NCI-H510A treated with DMSO at 0.1 percent for 48 hours (cell line): ENCODE data around the gene ST6GALNAC3.

Experiments used
- DNase-seq: peaks from one replicate; lab custom pipeline; 2025; lab: John Stamatoyannopoulos, UW

The ST6GALNAC3 gene

DNA sequence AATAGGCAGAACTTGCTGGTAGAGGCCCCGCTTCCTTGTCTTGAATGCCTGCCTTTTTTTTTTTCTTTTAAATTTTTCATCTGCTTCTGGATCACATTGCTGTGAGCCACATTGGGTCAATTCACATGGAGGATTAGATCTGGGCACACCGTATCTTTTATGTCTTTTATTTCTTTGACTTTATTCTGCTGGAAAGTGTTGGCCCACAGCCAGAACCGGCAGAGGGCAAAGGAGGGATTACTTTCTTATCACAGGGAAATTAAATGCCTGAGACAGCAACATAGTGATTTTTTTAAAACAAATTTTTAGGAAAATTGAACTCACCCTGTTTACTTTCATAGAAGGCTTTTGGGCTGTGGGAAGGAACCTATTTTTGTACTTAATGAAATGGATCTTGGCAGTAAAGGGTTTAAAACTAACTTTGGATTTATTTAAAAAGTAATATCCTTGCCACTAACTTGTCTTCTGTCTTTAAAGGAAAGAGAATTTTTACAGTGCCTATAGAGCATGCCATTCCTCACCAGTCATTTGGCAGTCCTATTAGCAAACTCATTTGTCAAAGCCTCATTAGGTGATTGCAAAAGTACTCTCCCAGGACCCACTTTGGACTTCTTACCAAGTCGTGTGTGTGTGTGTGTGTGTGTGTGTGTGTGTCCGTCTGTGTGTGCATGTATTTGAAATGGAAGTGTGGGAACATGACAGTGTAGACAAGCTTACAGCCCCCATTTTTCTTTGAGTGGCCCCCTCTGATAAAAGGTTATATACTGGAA, 68.4 kb downstream of the ST6GALNAC3 start:
- no peak for DNase-seq

- no peak for DNase-seq
Observed at GRCh38 chr1:76144247-76144646, 69.7 kb downstream of the ST6GALNAC3 start.

DNA sequence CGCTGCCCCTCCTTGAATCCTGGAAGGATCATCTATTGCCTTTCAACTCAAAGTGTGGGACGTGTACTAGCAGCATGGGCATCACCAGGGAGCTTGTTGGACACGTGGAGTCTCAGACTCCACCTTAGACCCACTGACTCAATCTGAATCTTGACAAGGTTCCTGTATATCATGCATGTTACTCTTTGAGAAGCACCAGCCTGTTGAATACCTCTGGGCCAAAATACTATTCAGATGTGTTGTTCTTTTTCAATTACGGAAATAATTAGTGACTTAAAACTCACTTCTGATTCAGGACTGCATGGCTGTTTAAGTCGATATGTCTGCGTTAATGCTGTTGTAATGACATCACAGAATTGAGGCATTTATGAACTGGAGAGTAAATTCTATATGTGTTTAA, 70.8 kb downstream of the ST6GALNAC3 start:
- no peak for DNase-seq

GRCh38 chr1:76146184-76146583, 71.6 kb downstream of the ST6GALNAC3 start:
- DNase-seq = no peak

DNA sequence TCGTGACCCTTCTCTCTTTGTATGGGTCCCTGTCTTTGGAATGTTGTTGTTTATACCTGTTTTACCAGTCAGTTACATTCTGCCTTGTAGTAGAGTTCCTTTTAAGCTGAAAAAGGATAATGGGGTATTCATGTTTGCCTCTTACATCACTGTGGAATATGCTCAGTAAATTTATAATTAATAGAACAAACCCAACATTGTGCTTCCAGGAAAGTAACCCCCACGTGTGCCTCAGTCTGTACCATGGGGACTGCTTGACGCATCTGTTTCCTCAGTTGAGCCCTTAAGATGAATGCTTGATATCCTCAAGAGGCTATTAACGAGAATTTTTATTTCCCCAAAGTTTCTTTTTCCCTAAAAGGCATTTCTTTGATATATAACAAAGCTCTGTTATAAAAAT, 73.4 kb downstream of the ST6GALNAC3 start:
- DNase-seq = no peak

DNA sequence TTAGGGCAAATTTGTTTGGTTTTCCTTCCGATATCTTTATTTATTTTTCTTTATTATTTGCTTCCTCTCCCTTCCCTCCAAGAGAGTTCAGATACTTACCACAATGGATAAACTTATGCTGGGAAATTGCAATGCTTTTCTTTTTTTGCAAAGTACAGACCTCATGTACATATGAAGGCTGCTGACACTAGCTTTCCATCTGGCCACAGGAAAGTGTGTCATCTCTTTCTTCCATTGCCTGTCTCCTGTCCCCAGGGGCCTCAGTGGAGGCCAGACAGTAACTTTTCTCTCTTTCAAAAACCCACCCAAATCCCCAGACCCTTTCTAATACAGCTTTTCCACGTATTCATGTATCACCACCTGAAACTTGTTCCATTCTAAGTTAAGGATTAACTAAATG, 73.9 kb downstream of the ST6GALNAC3 start:
- DNase-seq = no peak

GRCh38 chr1:76153841-76154205, 79.3 kb downstream of the ST6GALNAC3 start:
- DNase-seq = no peak

GRCh38 chr1:76154206-76154956, 79.8 kb downstream of the ST6GALNAC3 start:
- DNase-seq = peak; percentile 94

DNA sequence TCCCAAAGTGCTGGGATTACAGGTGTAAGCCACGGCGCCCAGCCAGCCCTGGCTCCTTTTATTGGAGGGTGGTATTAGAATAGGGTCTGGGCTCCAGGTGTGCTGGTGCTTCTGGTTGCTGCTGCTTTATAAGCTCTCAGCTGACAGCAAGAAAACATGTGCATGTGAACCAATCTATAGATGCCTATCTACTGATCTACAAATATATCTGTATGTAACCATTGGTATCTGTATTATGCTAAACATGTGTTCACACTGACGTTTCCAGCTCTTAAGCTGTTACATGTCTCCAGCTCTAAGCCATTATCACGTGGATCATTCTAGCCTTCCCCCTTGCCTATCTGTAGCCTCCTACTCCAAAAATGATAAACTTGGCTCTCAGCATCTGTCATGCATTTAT, 82.4 kb downstream of the ST6GALNAC3 start:
- DNase-seq = no peak

DNA sequence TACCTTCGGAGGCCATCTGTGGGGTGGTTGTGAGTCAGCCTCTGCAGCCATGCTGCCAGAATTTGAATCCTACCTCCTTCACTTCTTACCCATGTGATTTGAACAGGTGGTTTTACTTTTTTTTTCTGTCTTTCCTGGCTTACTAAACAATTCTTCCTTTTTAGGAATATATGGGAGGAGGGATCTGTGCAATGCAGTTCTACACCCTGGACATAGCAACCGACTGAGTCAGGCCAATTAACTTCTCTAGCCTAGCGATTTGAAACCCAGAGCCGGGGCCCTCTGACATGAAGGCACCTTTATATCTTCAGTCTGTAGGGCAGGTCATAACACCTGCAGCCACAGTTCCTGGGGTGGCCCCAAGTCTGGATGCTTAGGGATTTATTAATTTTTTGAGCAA, 83.6 kb downstream of the ST6GALNAC3 start:
- DNase-seq = no peak

GRCh38 chr1:76160225-76160624, 85.7 kb downstream of the ST6GALNAC3 start:
- DNase-seq = no peak

GRCh38 chr1:76161451-76161850, 86.9 kb downstream of the ST6GALNAC3 start:
- no peak for DNase-seq

DNA sequence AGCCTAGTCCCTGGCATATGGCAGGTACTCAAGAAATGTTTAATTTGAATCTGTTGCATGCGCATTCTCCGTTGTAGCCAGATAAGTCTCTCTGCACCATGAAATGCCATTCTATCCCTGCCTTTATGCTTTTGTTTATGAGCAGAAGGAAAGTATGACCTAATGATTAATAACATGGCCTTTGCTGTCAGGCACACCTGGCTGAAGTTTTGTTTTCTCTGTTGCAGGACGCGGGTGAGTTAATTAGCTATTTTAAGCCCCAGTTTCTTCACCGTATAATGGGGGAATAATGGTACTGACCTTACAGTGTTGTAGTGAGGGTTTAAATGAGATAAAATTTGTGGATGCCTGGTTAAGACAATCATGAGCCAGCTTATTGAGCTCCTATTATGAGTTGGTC, 87.7 kb downstream of the ST6GALNAC3 start:
- no peak for DNase-seq

- DNase-seq = no peak
Observed at GRCh38 chr1:76164165-76164564, 89.6 kb downstream of the ST6GALNAC3 start.

DNA sequence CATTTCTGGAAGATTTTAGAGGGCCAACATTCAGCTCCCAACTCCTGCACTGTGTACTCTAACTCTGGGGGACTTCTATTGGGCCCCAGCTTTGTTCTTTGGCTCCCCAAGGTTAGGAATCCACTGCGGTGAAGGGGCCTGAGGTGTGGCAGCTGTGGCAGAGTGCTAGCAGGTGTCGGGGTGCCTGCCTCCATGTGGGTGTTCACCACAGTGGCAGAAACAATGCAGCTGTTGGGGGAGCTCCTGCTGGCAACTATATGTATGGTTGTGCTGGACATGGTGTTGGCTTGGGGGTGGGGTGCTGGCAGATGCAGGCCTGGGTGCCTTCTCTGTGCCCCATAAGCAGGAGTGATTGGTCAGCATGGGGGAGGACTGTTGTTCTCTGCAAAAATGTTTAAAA, 95.5 kb downstream of the ST6GALNAC3 start:
- no peak for DNase-seq

DNA sequence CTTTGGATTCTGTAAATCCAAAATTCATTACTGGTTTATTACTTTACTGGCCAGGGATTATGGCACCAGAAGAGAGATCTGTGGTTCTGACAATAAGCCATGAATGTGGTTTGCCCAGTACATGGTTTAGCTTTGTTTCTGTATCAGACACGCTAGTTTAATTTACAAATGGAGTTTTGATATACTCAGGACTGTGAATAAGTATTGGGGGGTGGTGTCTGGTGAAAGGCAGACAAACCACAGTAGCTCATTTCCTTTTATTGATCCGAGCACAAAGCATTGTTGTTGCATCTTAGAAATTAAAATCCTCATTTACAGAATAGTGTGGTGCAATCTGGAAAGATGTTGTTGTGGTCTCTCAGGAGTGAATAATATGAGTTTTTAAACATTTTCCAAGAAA, 96.0 kb downstream of the ST6GALNAC3 start:
- DNase-seq = no peak

GRCh38 chr1:76176000-76176399, 101.5 kb downstream of the ST6GALNAC3 start:
- no peak for DNase-seq

GRCh38 chr1:76177615-76178014, 103.1 kb downstream of the ST6GALNAC3 start:
- no peak for DNase-seq

- no peak for DNase-seq
Observed at GRCh38 chr1:76179219-76179698, 104.7 kb downstream of the ST6GALNAC3 start.

DNA sequence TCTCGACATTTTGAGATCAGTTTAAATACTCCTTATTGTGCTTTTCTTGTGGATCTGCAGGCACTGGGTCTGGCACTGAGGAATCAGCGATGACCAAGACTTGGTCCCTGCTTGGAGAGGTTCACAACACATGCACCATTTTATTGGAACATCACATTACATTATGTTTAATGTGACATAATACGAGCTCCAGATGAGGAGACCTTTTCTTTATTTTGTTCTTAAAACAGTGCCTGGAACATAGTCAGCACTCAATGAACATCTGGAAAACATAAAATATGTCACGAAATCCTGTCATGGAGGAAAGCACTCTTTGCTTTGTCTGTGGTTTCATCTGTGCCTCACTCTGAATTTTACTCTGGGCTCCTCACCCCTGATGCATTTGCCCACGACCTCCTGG, 110.7 kb downstream of the ST6GALNAC3 start:
- no peak for DNase-seq

DNA sequence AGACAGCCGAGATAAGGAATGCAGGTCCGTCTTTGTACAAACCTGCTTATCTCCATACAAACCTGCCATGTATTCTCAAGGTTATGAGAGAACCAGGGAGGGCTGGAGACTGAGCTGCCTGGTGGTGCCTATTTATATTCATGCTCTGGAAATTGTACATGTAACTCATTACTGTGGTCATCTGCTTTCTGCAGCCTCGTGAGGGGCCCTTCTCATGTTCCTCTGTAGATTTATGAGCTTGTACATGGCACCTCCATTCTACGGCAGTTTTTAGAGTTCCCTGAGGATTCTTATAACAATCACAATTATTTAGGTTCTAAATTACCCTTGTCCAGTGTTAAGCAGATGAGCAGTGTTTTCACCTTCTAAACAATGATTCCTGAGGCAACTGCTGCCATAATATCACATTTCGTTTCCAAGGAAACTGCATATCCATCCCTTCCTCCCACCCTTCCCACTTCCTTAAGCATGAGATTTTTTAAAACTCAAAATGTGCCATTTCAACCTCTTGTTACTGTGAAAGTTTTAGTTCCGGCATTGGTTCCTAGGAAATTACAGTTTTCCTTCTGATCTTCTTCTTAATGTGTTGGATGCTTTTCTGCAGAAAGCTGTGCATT, 112.1 kb downstream of the ST6GALNAC3 start:
- no peak for DNase-seq

- no peak for DNase-seq
Observed at GRCh38 chr1:76187436-76187835, 112.9 kb downstream of the ST6GALNAC3 start.

DNA sequence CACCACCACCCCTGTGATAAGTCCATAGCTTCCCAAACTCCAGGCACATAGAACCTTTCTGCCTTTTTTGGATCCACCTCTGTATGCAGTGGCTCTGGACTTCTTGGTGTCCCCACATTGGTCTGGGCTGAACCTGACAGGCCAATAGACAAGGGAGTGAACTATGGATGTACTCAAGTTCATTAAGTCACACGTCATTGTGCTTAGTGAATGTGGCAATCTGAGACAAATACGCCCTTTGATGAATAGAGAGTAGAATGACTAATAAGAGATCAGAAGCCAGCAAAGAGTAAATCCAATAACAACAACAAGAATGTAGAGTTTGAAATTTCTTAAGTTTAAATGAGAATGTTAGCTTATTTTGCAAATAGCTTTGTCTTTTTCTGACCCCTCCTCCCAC, 114.8 kb downstream of the ST6GALNAC3 start:
- DNase-seq = no peak
